Measurements from ENCODE around the gene TECRL.

GRCh38 chr4:64409300-64409699, at the start of gene TECRL:
- TF ChIP-seq POLR2A (IDR thresholded peaks at IDR 0.05) = no peak
- TF ChIP-seq, protein P1, sequence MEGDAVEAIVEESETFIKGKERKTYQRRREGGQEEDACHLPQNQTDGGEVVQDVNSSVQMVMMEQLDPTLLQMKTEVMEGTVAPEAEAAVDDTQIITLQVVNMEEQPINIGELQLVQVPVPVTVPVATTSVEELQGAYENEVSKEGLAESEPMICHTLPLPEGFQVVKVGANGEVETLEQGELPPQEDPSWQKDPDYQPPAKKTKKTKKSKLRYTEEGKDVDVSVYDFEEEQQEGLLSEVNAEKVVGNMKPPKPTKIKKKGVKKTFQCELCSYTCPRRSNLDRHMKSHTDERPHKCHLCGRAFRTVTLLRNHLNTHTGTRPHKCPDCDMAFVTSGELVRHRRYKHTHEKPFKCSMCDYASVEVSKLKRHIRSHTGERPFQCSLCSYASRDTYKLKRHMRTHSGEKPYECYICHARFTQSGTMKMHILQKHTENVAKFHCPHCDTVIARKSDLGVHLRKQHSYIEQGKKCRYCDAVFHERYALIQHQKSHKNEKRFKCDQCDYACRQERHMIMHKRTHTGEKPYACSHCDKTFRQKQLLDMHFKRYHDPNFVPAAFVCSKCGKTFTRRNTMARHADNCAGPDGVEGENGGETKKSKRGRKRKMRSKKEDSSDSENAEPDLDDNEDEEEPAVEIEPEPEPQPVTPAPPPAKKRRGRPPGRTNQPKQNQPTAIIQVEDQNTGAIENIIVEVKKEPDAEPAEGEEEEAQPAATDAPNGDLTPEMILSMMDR (IDR thresholded peaks at IDR 0.05) = no peak

Data from lower leg skin (tissue), 3 donors.